ENCODE measurements around the gene TNFAIP8L2.

TNFAIP8L2 gene

GRCh38 chr1:151166505-151166956 lies 10.1 kb downstream of the TNFAIP8L2 start:
- Histone ChIP-seq H3K4me3 (ENCODE audit: severe bottlenecking) (peak overlapping the region; percentile 61), H3K9me3 (ENCODE audit: severe bottlenecking) (no peaks in the 10 kb centered on the region), H3K27ac (ENCODE audit: poor library complexity, severe bottlenecking) (peak overlapping the region; percentile 53), H3K36me3 (ENCODE audit: low read depth) (peaks cover 23% of the 10 kb centered on the region), H3K27me3 (ENCODE audit: insufficient read depth, poor library complexity, severe bottlenecking) (no peaks in the 10 kb centered on the region), H3K4me1 (ENCODE audit: insufficient read depth, poor library complexity, severe bottlenecking) (peaks cover 6% of the 10 kb centered on the region)
- TF ChIP-seq, protein P1, sequence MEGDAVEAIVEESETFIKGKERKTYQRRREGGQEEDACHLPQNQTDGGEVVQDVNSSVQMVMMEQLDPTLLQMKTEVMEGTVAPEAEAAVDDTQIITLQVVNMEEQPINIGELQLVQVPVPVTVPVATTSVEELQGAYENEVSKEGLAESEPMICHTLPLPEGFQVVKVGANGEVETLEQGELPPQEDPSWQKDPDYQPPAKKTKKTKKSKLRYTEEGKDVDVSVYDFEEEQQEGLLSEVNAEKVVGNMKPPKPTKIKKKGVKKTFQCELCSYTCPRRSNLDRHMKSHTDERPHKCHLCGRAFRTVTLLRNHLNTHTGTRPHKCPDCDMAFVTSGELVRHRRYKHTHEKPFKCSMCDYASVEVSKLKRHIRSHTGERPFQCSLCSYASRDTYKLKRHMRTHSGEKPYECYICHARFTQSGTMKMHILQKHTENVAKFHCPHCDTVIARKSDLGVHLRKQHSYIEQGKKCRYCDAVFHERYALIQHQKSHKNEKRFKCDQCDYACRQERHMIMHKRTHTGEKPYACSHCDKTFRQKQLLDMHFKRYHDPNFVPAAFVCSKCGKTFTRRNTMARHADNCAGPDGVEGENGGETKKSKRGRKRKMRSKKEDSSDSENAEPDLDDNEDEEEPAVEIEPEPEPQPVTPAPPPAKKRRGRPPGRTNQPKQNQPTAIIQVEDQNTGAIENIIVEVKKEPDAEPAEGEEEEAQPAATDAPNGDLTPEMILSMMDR (IDR thresholded peaks at IDR 0.05; ENCODE audit: poor library complexity, severe bottlenecking), result no peak
- no peak for DNase-seq (ENCODE audit: low spot score)
- peak; percentile 39; the same call in 2 of the 3 replicates for ATAC-seq (ENCODE audit: low read depth)

DNA sequence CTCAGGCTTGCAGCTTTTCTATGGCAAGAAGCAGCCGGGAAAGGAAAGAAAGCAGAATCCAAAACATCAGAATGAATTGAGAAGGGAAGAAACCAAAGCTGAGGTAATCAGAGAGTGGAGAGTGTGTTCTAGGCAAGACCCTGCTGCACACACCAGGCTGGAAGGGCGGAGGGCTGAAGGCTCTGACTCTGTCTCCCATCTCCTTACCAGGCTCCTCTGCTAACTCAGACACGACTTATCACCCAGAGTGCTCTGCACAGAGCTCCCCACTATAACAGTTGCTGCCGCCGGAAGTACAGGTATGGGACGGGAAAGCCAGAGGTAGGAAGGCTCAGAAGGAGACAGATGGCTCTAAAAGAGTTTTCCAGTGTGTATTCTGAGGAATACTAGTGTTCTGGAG lies 10.7 kb downstream of the TNFAIP8L2 start:
- H3K36me3 ChIP-seq (ENCODE audit: low read depth), result peaks cover 19% of the 10 kb centered on the region
- no peaks in the 10 kb centered on the region for H3K9me3 ChIP-seq (ENCODE audit: severe bottlenecking)
- H3K4me3 ChIP-seq (ENCODE audit: severe bottlenecking), result peak overlapping the region; percentile 61
- H3K27me3 ChIP-seq (ENCODE audit: insufficient read depth, poor library complexity, severe bottlenecking), result no peaks in the 10 kb centered on the region
- no peak for DNase-seq (ENCODE audit: low spot score)
- TF ChIP-seq, protein P1 (IDR thresholded peaks at IDR 0.05; ENCODE audit: poor library complexity, severe bottlenecking), result no peak
- peaks cover 6% of the 10 kb centered on the region for H3K4me1 ChIP-seq (ENCODE audit: insufficient read depth, poor library complexity, severe bottlenecking)
- H3K27ac ChIP-seq (ENCODE audit: poor library complexity, severe bottlenecking), result no peak overlapping the region
- no peak for ATAC-seq (ENCODE audit: low read depth)

DNA sequence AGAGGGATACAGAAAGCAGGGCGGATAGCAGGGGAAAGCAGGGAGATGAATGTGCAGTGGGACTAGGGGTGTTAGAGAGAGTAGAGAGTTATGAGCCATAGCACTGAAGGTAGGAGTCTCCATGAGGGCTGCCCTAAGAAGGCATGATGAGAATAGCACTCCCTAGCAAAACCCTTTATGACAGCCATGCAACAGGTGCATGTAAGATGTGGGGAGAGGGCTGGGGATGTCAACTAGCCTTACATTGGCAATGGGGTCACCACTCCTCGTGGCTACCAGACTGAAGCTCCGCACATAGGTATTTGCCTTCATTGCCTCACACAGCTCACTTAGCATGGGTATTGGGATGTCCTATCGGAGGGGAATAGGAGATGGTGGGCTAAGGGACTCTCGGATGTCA lies 14.7 kb downstream of the TNFAIP8L2 start:
- Histone ChIP-seq H3K27me3 (ENCODE audit: insufficient read depth, poor library complexity, severe bottlenecking) (no peaks in the 10 kb centered on the region), H3K4me1 (ENCODE audit: insufficient read depth, poor library complexity, severe bottlenecking) (no peaks in the 10 kb centered on the region), H3K4me3 (ENCODE audit: severe bottlenecking) (no peak overlapping the region), H3K9me3 (ENCODE audit: severe bottlenecking) (no peaks in the 10 kb centered on the region), H3K27ac (ENCODE audit: poor library complexity, severe bottlenecking) (no peak overlapping the region), H3K36me3 (ENCODE audit: low read depth) (peaks cover 18% of the 10 kb centered on the region)
- DNase-seq (ENCODE audit: low spot score), result no peak
- no peak for ATAC-seq (ENCODE audit: low read depth)
- TF ChIP-seq, protein P1 (IDR thresholded peaks at IDR 0.05; ENCODE audit: poor library complexity, severe bottlenecking), result no peak

DNA sequence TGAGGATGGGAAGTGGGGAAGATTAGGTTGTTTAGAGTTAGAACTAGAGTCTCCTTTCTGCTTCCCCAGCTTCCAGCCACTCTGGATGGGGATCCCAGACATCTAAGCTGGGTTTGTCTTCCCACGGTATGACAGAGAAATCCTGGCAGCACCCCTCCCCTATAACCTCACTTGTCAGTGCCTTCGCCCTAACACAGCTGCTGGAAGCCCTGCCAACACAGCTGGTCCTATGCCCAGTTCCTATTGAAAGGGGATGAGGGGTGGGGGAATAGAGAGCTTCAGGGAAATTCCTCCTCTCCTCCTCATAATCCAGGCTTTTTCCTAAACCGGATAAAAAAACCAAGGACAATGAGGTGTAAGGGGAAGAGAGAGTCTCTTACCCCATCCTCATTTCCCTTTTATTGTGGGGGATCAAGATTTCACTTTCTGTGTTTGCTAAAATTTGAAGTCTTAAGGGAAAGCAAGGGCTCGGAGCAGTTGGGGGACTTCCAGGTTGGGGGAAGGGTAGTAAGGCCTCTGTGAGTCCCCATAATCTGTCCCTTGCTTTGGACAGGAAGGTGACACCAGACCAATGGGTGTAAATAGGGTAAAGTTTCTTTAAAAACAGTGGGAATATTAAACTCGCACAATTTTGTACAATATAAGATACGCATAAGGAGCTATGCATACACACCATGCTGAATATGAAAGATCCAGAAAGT lies 18.7 kb downstream of the TNFAIP8L2 start:
- DNase-seq (ENCODE audit: low spot score) (no peak), ATAC-seq (ENCODE audit: low read depth) (no peak)
- Histone ChIP-seq H3K36me3 (ENCODE audit: low read depth) (peaks cover 39% of the 10 kb centered on the region), H3K4me3 (ENCODE audit: severe bottlenecking) (no peak overlapping the region), H3K27me3 (ENCODE audit: insufficient read depth, poor library complexity, severe bottlenecking) (no peaks in the 10 kb centered on the region), H3K4me1 (ENCODE audit: insufficient read depth, poor library complexity, severe bottlenecking) (no peaks in the 10 kb centered on the region), H3K27ac (ENCODE audit: poor library complexity, severe bottlenecking) (no peak overlapping the region), H3K9me3 (ENCODE audit: severe bottlenecking) (no peaks in the 10 kb centered on the region)
- TF ChIP-seq, protein P1 (IDR thresholded peaks at IDR 0.05; ENCODE audit: poor library complexity, severe bottlenecking), result no peak

DNA sequence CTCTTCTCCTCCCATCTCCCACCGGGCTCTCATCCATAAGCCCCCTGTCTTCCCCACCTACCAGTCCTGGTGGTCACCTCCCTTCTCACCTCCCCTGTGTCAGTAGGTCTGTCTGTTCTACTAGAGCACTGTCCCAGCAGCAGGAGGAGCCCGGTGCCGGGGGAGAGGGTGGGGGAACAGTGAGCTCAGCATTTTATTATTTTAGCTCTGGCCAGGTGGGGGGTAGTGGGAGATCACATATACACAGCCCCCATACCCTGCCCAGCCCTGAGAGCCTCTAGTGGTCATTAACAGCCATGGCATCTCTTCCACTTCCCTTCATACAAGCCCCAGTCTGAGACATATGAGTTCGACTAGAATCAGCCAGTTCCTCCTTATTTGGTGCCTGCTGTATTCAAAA lies 19.4 kb downstream of the TNFAIP8L2 start, which contains the start of gene TMOD4:
Gene TMOD4 (minus strand): TSS at position 119 of the 400 bp plus-strand sequence. CDS start 1,106 bp downstream, outside the sequence.
- no peak within 1 kb of the TSS for H3K4me3 ChIP-seq (ENCODE audit: severe bottlenecking)
- ATAC-seq (ENCODE audit: low read depth) (peak; percentile 52; the same call in 1 of the 3 replicates), DNase-seq (ENCODE audit: low spot score) (no peak)
- no peaks in the 10 kb centered on the region for H3K27me3 ChIP-seq (ENCODE audit: insufficient read depth, poor library complexity, severe bottlenecking)
- peaks cover 46% of the 10 kb centered on the region for H3K36me3 ChIP-seq (ENCODE audit: low read depth)
- H3K9me3 ChIP-seq (ENCODE audit: severe bottlenecking), result no peaks in the 10 kb centered on the region
- no peaks in the 10 kb centered on the region for H3K4me1 ChIP-seq (ENCODE audit: insufficient read depth, poor library complexity, severe bottlenecking)
- no peak within 1 kb of the TSS for H3K27ac ChIP-seq (ENCODE audit: poor library complexity, severe bottlenecking)
- TF ChIP-seq, protein P1 (IDR thresholded peaks at IDR 0.05; ENCODE audit: poor library complexity, severe bottlenecking), result peak; percentile 51

All from RWPE2 (cell line).